Tongue (tissue), 2 donors: Measurements from ENCODE around the gene DGKE. TPM values are rescaled to one million over a fixed set of nuclear protein-coding genes. Genes with fewer than 3 reads are reported as not detected.

ENCODE experiments used
- DNase-seq: peaks from one replicate; pipeline ENCODE4 v3.0.0-alpha.2; 2015
- total RNA-seq: library from RNA; depleted of rRNA; stranded (reverse); fragments of >200 nt; gene quantifications from one replicate; pipeline ENCODE4 v1.2.3, GENCODE V29; 2014

Gene DGKE
- total RNA-seq: 10.1 TPM

DNA sequence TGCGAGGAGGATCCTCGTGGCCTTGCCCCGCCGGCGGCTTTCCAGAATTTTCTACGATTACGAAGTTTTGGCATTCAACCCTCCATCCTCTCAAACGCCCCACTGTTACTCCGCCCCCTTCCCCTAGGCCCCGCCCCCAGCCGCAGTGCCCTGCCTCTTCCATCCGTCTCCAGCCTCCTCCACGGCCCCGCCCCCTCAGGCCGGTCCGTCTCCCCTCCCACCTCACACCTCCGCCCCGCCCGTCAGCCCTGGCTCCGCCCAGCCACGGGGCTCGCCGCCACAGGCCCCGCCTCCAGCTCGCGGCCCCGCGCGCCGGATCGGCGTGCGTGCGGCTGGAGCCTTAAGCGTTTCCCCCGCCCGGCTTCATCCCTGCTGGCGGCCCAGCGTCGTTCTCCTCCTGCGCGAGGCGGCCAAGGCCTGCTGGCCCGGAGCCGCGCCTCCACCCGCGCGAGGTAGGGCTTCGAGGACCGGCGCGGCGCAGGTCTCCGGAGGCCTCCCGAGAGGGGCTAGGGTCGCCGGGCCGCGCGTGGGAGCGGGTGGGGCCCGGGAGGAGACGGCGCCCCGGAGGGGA, at the start of gene DGKE, which contains the start of gene C17orf67:
TSS of gene DGKE (plus strand) at position 343 of the 571 bp plus-strand sequence. CDS start 645 bp downstream, outside the sequence.
TSS of gene C17orf67 (minus strand) at position 112 of the 571 bp plus-strand sequence. CDS start 18,110 bp downstream, outside the sequence.
- peak; percentile 99 for DNase-seq

- DNase-seq: no peak
Observed at GRCh38 chr17:56785405-56785804, 48.5 kb upstream of the DGKE start.

- no peak for DNase-seq
Observed at GRCh38 chr17:56785997-56786680, 47.8 kb upstream of the DGKE start.

DNA sequence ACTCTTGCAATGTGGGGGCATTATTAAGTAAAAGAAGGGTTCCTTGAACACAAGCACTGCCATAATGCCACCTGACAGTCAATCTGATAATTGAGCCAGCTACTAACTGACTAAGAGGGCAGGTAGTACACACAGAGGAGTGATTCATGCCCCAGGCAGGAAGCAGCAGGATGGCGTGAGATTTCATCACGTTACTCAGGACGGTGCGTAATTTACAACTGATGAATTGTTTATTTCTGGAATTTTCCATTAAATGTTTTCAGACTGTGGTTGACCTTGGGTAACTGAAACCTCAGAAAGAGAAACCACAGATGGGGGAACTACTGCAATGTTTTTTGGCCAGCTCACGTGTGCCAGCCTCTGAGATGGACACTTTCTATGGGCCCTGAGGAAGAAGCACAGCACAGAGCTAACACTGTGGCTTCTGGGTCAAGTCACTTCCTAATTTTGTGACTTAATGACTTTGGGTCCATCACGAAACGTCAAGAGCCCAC, 46.9 kb upstream of the DGKE start:
- DNase-seq: peak; percentile 33

DNA sequence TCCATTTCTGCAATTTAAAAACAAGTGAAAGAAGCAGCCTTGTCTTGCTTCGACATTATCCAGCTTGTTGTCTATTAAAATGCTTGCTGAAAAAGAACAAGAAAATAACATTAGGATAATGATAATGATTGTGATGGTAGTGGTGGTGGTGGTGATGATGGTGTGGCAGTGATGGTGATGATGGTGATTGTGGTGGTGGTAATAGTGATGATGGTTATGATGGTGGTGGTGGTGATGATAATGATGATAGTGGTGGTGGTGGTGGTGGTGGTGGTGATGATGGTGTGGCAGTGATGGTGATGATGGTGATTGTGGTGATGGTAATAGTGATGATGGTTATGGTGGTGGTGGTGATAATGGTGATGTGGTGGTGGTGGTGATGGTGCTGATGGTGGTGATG, 41.7 kb upstream of the DGKE start:
- DNase-seq: no peak

- DNase-seq: peak; percentile 25
Observed at GRCh38 chr17:56793531-56793930, 40.4 kb upstream of the DGKE start.

GRCh38 chr17:56793957-56794356, 40.0 kb upstream of the DGKE start:
- no peak for DNase-seq

- no peak for DNase-seq
Observed at GRCh38 chr17:56795221-56795865, 38.6 kb upstream of the DGKE start.

- DNase-seq: no peak
Observed at GRCh38 chr17:56796536-56796935, 37.4 kb upstream of the DGKE start.

DNA sequence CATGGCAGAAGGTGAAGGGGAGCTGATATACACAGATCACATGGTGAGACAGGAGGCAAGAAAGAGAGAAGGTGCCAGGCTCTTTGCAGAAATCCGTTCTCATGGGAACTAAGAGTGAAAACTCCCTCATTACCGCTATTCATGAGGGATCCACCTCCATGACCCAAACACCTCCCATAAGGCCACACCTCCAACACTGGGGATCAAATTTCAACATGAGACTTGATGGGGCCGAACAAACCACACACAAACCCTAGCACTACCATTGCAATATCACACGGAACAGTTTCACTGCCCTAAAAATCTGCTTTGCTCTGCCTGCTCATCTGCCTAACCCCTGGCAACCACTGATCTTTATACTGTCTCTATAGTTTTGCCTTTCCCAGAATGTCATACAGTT, 35.0 kb upstream of the DGKE start:
- no peak for DNase-seq

DNA sequence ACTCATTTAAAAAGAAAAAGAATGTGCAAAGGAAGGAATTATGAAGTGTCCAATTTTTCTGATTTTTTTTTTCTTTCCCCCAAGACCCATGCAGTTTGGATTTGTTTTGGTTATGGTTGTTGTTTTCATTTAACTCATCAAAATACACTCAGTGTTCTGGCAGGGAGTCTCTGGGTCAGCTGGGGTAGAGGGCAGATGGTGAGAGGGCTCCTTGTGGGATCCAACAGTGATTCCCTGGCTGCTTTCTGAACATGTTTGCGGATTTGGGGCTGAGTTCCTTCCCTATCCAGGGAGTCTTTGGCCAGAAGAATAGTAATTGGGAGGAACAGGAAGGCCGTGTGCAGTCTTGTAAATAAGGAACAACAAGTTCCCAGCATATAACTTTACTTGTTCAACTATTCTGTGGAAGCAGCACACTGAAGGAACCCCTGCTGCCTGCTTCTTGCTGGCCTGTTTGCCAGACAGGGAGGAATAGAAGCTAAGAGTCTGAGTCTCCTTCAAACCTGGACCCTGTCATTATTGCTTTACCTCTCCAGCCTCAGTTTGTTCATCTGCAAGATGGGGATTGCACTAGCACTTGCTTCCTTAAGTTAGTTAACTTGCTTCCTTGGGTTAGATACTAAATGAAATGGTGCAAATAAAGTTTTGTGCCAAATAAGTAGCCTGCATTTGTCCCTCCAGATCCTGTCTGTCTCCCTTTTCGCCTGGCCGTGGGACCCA, 32.3 kb upstream of the DGKE start:
- no peak for DNase-seq

GRCh38 chr17:56803071-56803470, 30.9 kb upstream of the DGKE start:
- no peak for DNase-seq

GRCh38 chr17:56804454-56804853, 29.5 kb upstream of the DGKE start:
- DNase-seq: no peak

DNA sequence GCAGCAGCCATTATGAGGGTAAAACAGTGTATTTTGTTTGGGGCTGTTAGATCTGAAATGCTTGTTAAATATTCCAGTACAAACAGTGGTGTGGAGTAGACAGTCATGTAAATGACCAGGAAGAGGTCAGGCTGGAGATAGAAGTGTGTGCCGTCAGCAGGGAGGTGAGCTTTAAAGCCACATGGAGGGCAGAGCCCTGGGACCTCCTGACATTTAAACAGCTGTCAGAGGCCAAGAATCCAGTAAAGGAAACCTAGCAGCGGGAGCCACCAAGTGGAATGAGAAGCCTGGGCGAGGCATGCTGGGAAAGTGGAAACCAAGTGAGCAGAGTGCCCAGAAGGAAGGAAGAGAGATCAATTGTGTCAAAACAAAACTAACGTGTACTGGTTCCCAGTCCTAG, 27.0 kb upstream of the DGKE start:
- no peak for DNase-seq

GRCh38 chr17:56807723-56808122, 26.2 kb upstream of the DGKE start:
- DNase-seq: no peak

GRCh38 chr17:56808503-56808902, 25.4 kb upstream of the DGKE start:
- peak; percentile 87 for DNase-seq

GRCh38 chr17:56809106-56809819, 24.7 kb upstream of the DGKE start:
- DNase-seq: peak; percentile 26

- no peak for DNase-seq
Observed at GRCh38 chr17:56809820-56810179, 24.2 kb upstream of the DGKE start.

DNA sequence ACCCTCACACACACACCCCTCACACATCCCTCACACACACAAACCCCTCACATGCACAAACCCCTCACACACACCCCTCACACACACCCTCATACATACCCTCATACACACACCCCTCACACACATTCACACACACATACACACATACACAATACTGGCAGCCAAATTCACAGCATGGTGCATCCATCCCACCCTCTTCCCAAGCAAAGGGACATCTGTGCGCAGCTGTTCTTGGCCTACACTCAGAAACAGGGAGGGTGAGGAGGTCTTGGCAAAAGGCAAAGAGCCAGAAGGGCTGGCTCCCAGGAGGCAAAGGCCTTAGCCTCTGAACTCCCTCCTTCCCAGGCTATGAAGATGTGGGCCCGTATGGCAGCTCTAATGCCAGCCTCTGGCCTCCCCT, 23.6 kb upstream of the DGKE start:
- DNase-seq: peak; percentile 93

GRCh38 chr17:56810891-56811775, 22.8 kb upstream of the DGKE start:
- no peak for DNase-seq

DNA sequence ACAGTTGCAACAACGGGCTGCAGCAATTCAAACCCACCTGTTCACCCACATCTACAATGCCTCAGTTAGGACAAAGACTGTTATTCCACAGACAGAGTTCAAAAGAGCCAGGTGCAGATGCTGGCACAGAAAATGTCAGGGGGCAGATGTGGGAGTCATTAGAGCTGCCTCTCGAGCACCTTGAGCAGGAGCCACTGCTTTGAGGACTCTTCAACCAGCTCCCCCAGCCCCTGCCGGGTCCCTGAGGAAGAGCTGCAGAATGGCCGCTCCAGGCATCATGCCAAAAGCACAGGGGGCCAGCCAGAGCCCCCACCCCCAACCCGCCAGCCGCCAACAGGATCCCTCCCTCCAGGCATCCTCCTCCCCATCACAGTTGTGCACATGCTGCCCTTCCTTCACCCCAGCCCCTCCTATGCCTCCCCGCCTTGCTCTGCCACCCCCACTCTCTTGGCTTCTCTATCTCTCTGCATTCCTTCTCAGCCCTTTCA, 21.0 kb upstream of the DGKE start:
- peak; percentile 79 for DNase-seq
